Ovary (tissue), 3 donors: Measurements from ENCODE around the gene FYN.

Experiments used
- EP300 ChIP-seq: sonication (generic); formaldehyde crosslinking; IDR thresholded peaks from one replicate; pipeline ENCODE4 v1.6.1; 2017; ENCODE audit warnings: antibody characterized with exemption
- POLR2A ChIP-seq: fragments of 450-650 bp; IDR thresholded peaks from one replicate; pipeline ENCODE4 v1.6.1; 2017; ENCODE audit warnings: antibody characterized with exemption, mild to moderate bottlenecking, moderate library complexity
- TF ChIP-seq, protein P1 (sequence below), 3 donors: fragments of 450-650 bp in 2 of 3; fragments of 200-600 bp in 1 of 3; IDR thresholded peaks; one replicate each; pipeline versions ENCODE4 v1.5.1 to v1.8.0; 2016 to 2022; ENCODE audit warnings: antibody characterized with exemption in 3 of 3, mild to moderate bottlenecking in 1 of 3
- donor health status: DM: no; HTN: no; CAD: no.

DNA sequence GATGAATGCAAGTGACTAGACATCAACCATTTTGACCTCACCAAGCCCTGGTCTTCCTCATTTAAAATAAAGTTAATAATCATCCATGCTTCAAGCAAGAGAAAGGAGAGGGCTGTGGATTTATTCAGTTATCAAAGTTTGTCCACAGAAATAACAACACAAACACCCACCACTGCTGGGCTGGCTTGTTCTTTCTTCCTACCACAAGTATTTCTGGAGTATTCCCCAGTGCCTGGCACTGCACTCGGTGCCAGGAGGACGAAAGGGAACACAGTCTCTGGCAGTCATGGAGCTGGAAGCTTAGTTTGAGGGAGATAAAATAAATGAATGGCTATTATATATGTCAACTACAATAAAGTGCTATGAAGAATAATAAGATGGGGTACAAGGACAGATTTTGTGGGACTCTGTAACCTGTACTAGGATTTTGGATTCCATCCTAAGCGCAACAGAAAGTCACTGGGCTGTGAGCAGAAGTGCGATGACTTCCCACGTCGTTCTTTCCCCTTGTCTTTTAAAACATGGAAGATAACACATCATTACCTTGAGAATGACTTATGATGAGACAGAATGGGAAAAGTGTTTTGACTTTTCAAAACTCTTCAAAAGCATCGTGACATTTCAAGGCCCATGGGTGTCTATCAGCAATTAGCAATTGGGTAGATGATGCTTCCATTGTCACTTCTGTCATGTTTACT, 193.1 kb downstream of the FYN start:
- no peak for TF ChIP-seq POLR2A
- TF ChIP-seq, protein P1, sequence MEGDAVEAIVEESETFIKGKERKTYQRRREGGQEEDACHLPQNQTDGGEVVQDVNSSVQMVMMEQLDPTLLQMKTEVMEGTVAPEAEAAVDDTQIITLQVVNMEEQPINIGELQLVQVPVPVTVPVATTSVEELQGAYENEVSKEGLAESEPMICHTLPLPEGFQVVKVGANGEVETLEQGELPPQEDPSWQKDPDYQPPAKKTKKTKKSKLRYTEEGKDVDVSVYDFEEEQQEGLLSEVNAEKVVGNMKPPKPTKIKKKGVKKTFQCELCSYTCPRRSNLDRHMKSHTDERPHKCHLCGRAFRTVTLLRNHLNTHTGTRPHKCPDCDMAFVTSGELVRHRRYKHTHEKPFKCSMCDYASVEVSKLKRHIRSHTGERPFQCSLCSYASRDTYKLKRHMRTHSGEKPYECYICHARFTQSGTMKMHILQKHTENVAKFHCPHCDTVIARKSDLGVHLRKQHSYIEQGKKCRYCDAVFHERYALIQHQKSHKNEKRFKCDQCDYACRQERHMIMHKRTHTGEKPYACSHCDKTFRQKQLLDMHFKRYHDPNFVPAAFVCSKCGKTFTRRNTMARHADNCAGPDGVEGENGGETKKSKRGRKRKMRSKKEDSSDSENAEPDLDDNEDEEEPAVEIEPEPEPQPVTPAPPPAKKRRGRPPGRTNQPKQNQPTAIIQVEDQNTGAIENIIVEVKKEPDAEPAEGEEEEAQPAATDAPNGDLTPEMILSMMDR (IDR thresholded peaks at IDR 0.05) = no peak
- no peak for TF ChIP-seq EP300
